CD14-positive monocyte (primary cell): ENCODE results near the gene CST7. TPM values are rescaled to one million over a fixed set of nuclear protein-coding genes. Genes with fewer than 3 reads are reported as not detected.

Experiments used
- DNase-seq, 3 donors: peaks; one replicate each; pipeline ENCODE4 v3.0.0-alpha.2; 2011 to 2022
- H2AFZ ChIP-seq: 2 replicates; pipeline ENCODE4 v1.6.0; 2012; ENCODE audit warnings: mild to moderate bottlenecking, low read depth, low read length, inconsistent platforms; ENCODE audit not compliant: insufficient read depth, poor library complexity, severe bottlenecking
- H3K27ac ChIP-seq, 2 donors: 1 replicate in 1 of 2; 2 replicates in 1 of 2; pipeline ENCODE4 v1.5.1; 2012 to 2013; ENCODE audit warnings: low read length in 2 of 2, control low read depth in 1 of 2, inconsistent platforms in 1 of 2, low read depth in 1 of 2, mild to moderate bottlenecking in 1 of 2
- H3K27me3 ChIP-seq, 2 donors: one replicate each; pipeline versions ENCODE4 v1.6.0 to v1.6.1; 2011 to 2013; ENCODE audit warnings: low read length in 2 of 2; ENCODE audit not compliant: control insufficient read depth in 2 of 2, insufficient read depth in 2 of 2
- H3K36me3 ChIP-seq, 2 donors: replicated peaks in 1 of 2; 1 replicate in 1 of 2; 2 replicates in 1 of 2; pipeline versions ENCODE4 v1.5.1 to v1.6.1; 2012 to 2013; ENCODE audit warnings: low read length in 2 of 2, control low read depth in 1 of 2, inconsistent platforms in 1 of 2, mild to moderate bottlenecking in 1 of 2; ENCODE audit not compliant: insufficient read depth in 2 of 2, control insufficient read depth in 1 of 2
- H3K4me1 ChIP-seq, 2 donors: 1 replicate in 1 of 2; 2 replicates in 1 of 2; pipeline versions ENCODE4 v1.5.1 to v1.6.1; 2012 to 2013; ENCODE audit warnings: low read length in 2 of 2, control low read depth in 1 of 2, inconsistent platforms in 1 of 2, mild to moderate bottlenecking in 1 of 2, moderate library complexity in 1 of 2; ENCODE audit not compliant: insufficient read depth in 2 of 2, control insufficient read depth in 1 of 2
- H3K4me2 ChIP-seq: replicated peaks from 2 replicates; pipeline ENCODE3; 2012; ENCODE audit warnings: low read length, moderate library complexity, mild to moderate bottlenecking; ENCODE audit not compliant: poor library complexity, severe bottlenecking; ENCODE audit errors: extremely low read depth
- H3K4me3 ChIP-seq, 3 experiments: fragments of 200-600 bp in 1 of 3; sonication (generic) in 1 of 3; replicated peaks in 1 of 3; 1 replicate in 2 of 3; 2 replicates in 1 of 3; pipeline ENCODE4 v1.5.1; 2011 to 2013; ENCODE audit warnings: low read length in 3 of 3, mild to moderate bottlenecking in 3 of 3, control low read depth in 2 of 3, low read depth in 2 of 3, inconsistent platforms in 1 of 3, moderate library complexity in 1 of 3
- H3K79me2 ChIP-seq: 2 replicates; pipeline ENCODE4 v1.6.0; 2012; ENCODE audit warnings: mild to moderate bottlenecking, control low read depth, inconsistent platforms, low read length, moderate library complexity; ENCODE audit not compliant: insufficient read depth
- H3K9ac ChIP-seq: 2 replicates; pipeline ENCODE4 v1.6.0; 2017; ENCODE audit warnings: low read length, mild to moderate bottlenecking; ENCODE audit not compliant: insufficient read depth, poor library complexity, severe bottlenecking
- H3K9me3 ChIP-seq, 2 donors: replicated peaks in 1 of 2; 1 replicate in 1 of 2; 2 replicates in 1 of 2; pipeline versions ENCODE4 v1.5.1 to v1.6.1; 2012 to 2013; ENCODE audit warnings: low read length in 2 of 2, control low read depth in 1 of 2; ENCODE audit not compliant: control insufficient read depth in 1 of 2, insufficient read depth in 1 of 2
- H4K20me1 ChIP-seq: 2 replicates; pipeline ENCODE4 v1.6.0; 2012; ENCODE audit warnings: mild to moderate bottlenecking, low read length, control low read depth, moderate library complexity; ENCODE audit not compliant: insufficient read depth
- H3K27ac Mint-ChIP-seq, 7 donors: one replicate each; pipeline ENCODE4 v1.8.0; 2020; ENCODE audit warnings: mild to moderate bottlenecking in 7 of 7, mixed read lengths in 7 of 7, moderate library complexity in 6 of 7, inconsistent platforms in 2 of 7
- H3K27me3 Mint-ChIP-seq, 3 donors: one replicate each; pipeline ENCODE4 v1.8.0; 2021 to 2022; ENCODE audit warnings: low read depth in 3 of 3, mild to moderate bottlenecking in 3 of 3, mixed read lengths in 3 of 3, moderate library complexity in 3 of 3, inconsistent platforms in 1 of 3
- H3K36me3 Mint-ChIP-seq, 2 donors: one replicate each; pipeline ENCODE4 v1.8.0; 2020; ENCODE audit warnings: mixed read lengths in 2 of 2, inconsistent platforms in 1 of 2, mild to moderate bottlenecking in 1 of 2
- H3K4me1 Mint-ChIP-seq: one replicate; pipeline ENCODE4 v1.8.0; 2020; ENCODE audit warnings: mild to moderate bottlenecking, mixed read lengths
- H3K4me3 Mint-ChIP-seq, 2 donors: one replicate each; pipeline ENCODE4 v1.8.0; 2020; ENCODE audit warnings: mild to moderate bottlenecking in 2 of 2, mixed read lengths in 2 of 2, moderate library complexity in 1 of 2
- H3K9me3 Mint-ChIP-seq, 7 donors: one replicate each; pipeline ENCODE4 v1.8.0; 2020 to 2022; ENCODE audit warnings: mixed read lengths in 7 of 7, mild to moderate bottlenecking in 6 of 7, moderate library complexity in 6 of 7, inconsistent platforms in 2 of 7
- WGBS: methylation state at CpG from one replicate; pipeline ENCODE4 v1.1.5; 2013; ENCODE audit warnings: missing lambda C conversion rate; ENCODE audit not compliant: insufficient coverage; 5-methylcytosine and 5-hydroxymethylcytosine counted together
- intact Hi-C, 2 donors: fragments of 100-400 bp; cut with micrococcal nuclease; formaldehyde crosslinking; loops; one replicate each; pipeline versions ENCODE4 v1.15.0 to v1.15.1; 2023
- polyA plus RNA-seq, 3 donors: library from polyadenylated mRNA; depleted of rRNA in 1 of 3; unstranded in 2 of 3; stranded (reverse) in 1 of 3; fragments of 300-500 nt in 2 of 3; fragments of >200 nt in 1 of 3; fragmentation: Illumina TruSeq in 2 of 3; gene quantifications; 1 replicate in 2 of 3; 2 replicates in 1 of 3; pipeline ENCODE4 v1.2.3, GENCODE V29; 2012 to 2021
- TF ChIP-seq, protein P1 (sequence below): fragments of 200-600 bp; IDR thresholded peaks from one replicate; pipeline ENCODE4 v1.8.0; 2022; ENCODE audit warnings: antibody characterized with exemption, mild to moderate bottlenecking

CST7 gene
- polyA plus RNA-seq, 3 donors, result 1.2 to 3.2 (median 1.8) TPM

DNA sequence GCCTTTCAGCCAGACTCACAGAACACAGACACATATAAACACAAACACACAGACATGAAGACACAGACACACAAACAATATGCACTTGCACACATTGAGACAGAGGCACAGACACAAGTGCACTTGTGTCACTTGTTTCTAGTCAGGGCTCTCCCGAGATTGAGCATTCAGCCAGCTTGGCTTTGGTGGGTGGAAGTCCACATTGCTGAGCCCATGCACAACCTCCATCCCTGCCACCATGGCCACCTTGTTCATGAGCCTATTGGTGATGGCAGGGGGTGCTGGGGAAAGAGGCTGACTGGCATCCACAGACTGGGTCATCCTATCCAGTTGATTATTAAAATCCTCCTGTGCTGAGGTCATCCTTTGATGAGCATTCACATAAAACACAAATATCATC, 11.5 kb upstream of the CST7 start:
- Histone ChIP-seq H4K20me1 (no peaks in the 10 kb centered on the region), H3K27me3 (no peaks in the 10 kb centered on the region), H3K27ac (no peak overlapping the region), H3K9ac (no peak overlapping the region), H3K36me3 (no peaks in the 10 kb centered on the region), H3K79me2 (no peaks in the 10 kb centered on the region), H3K4me3 (no peak overlapping the region), H3K4me2 (no peak overlapping the region), H3K9me3 (peaks cover 0 to 8% of the 10 kb centered on the region in 2 donors), H2AFZ (no peak overlapping the region), H3K4me1 (no peaks in the 10 kb centered on the region)
- Mint-ChIP-seq H3K27ac (no peak overlapping the region), H3K36me3 (peaks cover 0 to 1% of the 10 kb centered on the region in 2 donors), H3K27me3 (no peaks in the 10 kb centered on the region), H3K4me3 (no peak overlapping the region), H3K9me3 (peaks cover 11 to 30% (median 17%) of the 10 kb centered on the region in 7 donors), H3K4me1 (no peaks in the 10 kb centered on the region)
- no CpG with 5 or more reads among the region's 1 CpG for WGBS
- intact Hi-C loops, result no loop called here
- DNase-seq, result no peak
- TF ChIP-seq, protein P1, sequence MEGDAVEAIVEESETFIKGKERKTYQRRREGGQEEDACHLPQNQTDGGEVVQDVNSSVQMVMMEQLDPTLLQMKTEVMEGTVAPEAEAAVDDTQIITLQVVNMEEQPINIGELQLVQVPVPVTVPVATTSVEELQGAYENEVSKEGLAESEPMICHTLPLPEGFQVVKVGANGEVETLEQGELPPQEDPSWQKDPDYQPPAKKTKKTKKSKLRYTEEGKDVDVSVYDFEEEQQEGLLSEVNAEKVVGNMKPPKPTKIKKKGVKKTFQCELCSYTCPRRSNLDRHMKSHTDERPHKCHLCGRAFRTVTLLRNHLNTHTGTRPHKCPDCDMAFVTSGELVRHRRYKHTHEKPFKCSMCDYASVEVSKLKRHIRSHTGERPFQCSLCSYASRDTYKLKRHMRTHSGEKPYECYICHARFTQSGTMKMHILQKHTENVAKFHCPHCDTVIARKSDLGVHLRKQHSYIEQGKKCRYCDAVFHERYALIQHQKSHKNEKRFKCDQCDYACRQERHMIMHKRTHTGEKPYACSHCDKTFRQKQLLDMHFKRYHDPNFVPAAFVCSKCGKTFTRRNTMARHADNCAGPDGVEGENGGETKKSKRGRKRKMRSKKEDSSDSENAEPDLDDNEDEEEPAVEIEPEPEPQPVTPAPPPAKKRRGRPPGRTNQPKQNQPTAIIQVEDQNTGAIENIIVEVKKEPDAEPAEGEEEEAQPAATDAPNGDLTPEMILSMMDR, result no peak

DNA sequence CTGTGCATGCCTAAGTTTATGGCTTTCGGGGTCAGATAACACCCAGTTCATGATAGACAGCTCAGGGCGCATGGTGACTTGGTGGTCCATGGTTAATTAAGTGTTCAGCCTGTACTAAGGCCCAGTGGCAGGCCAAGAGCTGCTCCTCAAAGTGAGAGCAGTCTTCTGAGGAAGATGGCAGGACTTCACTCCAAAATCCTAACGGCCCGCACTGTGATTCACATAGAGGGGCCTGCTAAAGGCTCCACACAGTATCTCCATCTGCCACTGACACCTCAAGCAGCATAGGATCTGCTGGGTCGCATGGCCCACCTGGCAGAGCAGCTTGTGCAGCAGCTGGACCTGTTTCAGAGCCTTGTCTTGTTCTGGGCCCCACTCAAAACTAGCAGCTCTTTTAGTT, 10.6 kb upstream of the CST7 start:
- Mint-ChIP-seq H3K9me3 (peaks cover 12 to 32% (median 20%) of the 10 kb centered on the region in 7 donors), H3K4me1 (no peaks in the 10 kb centered on the region), H3K36me3 (peaks cover 0 to 1% of the 10 kb centered on the region in 2 donors), H3K27me3 (no peaks in the 10 kb centered on the region), H3K4me3 (no peak overlapping the region), H3K27ac (no peak overlapping the region)
- TF ChIP-seq, protein P1, result no peak
- WGBS, result 97% methylated on average over 4 of the region's 5 CpGs
- Histone ChIP-seq H4K20me1 (no peaks in the 10 kb centered on the region), H3K4me1 (no peaks in the 10 kb centered on the region), H3K79me2 (no peaks in the 10 kb centered on the region), H3K4me2 (no peak overlapping the region), H3K9ac (no peak overlapping the region), H3K4me3 (no peak overlapping the region), H2AFZ (no peak overlapping the region), H3K9me3 (peaks cover 0 to 11% of the 10 kb centered on the region in 2 donors), H3K27me3 (no peaks in the 10 kb centered on the region), H3K36me3 (no peaks in the 10 kb centered on the region), H3K27ac (no peak overlapping the region)
- intact Hi-C loops, result no loop called here
- no peak for DNase-seq
